ELF-1 (cell line): Measurements from ENCODE around the gene GTF2F2.

Experiments used
- DNase-seq: peaks from one replicate; pipeline ENCODE4 v3.0.0-alpha.2; 2016; ENCODE audit warnings: low read depth, low spot score

Gene GTF2F2

GRCh38 chr13:45120967-45121831 is 889 bp downstream of the GTF2F2 start:
- no peak for DNase-seq

- no peak for DNase-seq
Observed at GRCh38 chr13:45122941-45123340, 2.6 kb downstream of the GTF2F2 start.

- DNase-seq: no peak
Observed at GRCh38 chr13:45132369-45133064, 12.2 kb downstream of the GTF2F2 start.

GRCh38 chr13:45133396-45134118 is 13.2 kb downstream of the GTF2F2 start:
- DNase-seq: peak; percentile 31

GRCh38 chr13:45136741-45137504 is 16.6 kb downstream of the GTF2F2 start:
- no peak for DNase-seq

- no peak for DNase-seq
Observed at GRCh38 chr13:45137526-45137925, 17.2 kb downstream of the GTF2F2 start.

GRCh38 chr13:45138282-45138681 is 18.0 kb downstream of the GTF2F2 start:
- no peak for DNase-seq

GRCh38 chr13:45141369-45141768 is 21.1 kb downstream of the GTF2F2 start:
- no peak for DNase-seq

- no peak for DNase-seq
Observed at GRCh38 chr13:45142440-45143345, 22.4 kb downstream of the GTF2F2 start.

GRCh38 chr13:45143346-45143751 is 23.0 kb downstream of the GTF2F2 start:
- DNase-seq: no peak

GRCh38 chr13:45149964-45150363 is 29.7 kb downstream of the GTF2F2 start:
- DNase-seq: no peak

- DNase-seq: no peak
Observed at GRCh38 chr13:45156565-45157361, 36.5 kb downstream of the GTF2F2 start.

- no peak for DNase-seq
Observed at GRCh38 chr13:45162194-45162593, 41.9 kb downstream of the GTF2F2 start.

GRCh38 chr13:45162821-45163220 is 42.5 kb downstream of the GTF2F2 start:
- DNase-seq: no peak

- no peak for DNase-seq
Observed at GRCh38 chr13:45166858-45167257, 46.5 kb downstream of the GTF2F2 start.

- DNase-seq: no peak
Observed at GRCh38 chr13:45167611-45168554, 47.6 kb downstream of the GTF2F2 start.

GRCh38 chr13:45168555-45168930 is 48.2 kb downstream of the GTF2F2 start:
- no peak for DNase-seq

- no peak for DNase-seq
Observed at GRCh38 chr13:45174478-45174877, 54.2 kb downstream of the GTF2F2 start.
